Hepatocyte (in vitro differentiated cells): Measurements from ENCODE around the gene HES7. TPM values are rescaled to one million over a fixed set of nuclear protein-coding genes. Genes with fewer than 3 reads are reported as not detected.

Source experiments
- DNase-seq: peaks from one replicate; pipeline ENCODE4 v3.0.0-alpha.2; 2016; ENCODE audit warnings: low spot score
- H2AFZ ChIP-seq: fragments of 200-600 bp; sonication (generic); 2 replicates; pipeline ENCODE4 v1.6.0; 2016; ENCODE audit warnings: antibody characterized with exemption, mild to moderate bottlenecking
- H3K27ac ChIP-seq: fragments of 200-600 bp; sonication (generic); 2 replicates; pipeline ENCODE4 v1.5.1; 2016; ENCODE audit warnings: mild to moderate bottlenecking
- H3K27me3 ChIP-seq: fragments of 200-600 bp; sonication (generic); 2 replicates; pipeline ENCODE4 v1.6.1; 2016
- H3K36me3 ChIP-seq: fragments of 200-600 bp; sonication (generic); replicated peaks from 2 replicates; pipeline ENCODE4 v1.5.1; 2016; ENCODE audit warnings: low read depth; ENCODE audit not compliant: insufficient read depth
- H3K4me1 ChIP-seq: fragments of 200-600 bp; sonication (generic); 2 replicates; pipeline ENCODE4 v1.5.1; 2016; ENCODE audit warnings: mild to moderate bottlenecking, moderate library complexity; ENCODE audit not compliant: insufficient read depth
- H3K4me2 ChIP-seq: fragments of 200-600 bp; sonication (generic); 2 replicates; pipeline ENCODE4 v1.6.0; 2016
- H3K4me3 ChIP-seq: fragments of 200-600 bp; sonication (generic); 2 replicates; pipeline ENCODE4 v1.5.1; 2016; ENCODE audit warnings: mild to moderate bottlenecking
- H3K79me2 ChIP-seq: fragments of 200-600 bp; sonication (generic); 2 replicates; pipeline ENCODE4 v1.6.0; 2017; ENCODE audit warnings: mild to moderate bottlenecking
- H3K9me2 ChIP-seq: fragments of 200-600 bp; sonication (generic); replicated peaks from 2 replicates; pipeline ENCODE4 v1.6.0; 2017; ENCODE audit warnings: mild to moderate bottlenecking; ENCODE audit not compliant: insufficient read depth
- H3K9me3 ChIP-seq: fragments of 200-600 bp; sonication (generic); 2 replicates; pipeline ENCODE4 v1.5.1; 2016; ENCODE audit warnings: low read depth, mild to moderate bottlenecking
- H4K20me1 ChIP-seq: fragments of 200-600 bp; sonication (generic); 2 replicates; pipeline ENCODE4 v1.6.0; 2016; ENCODE audit warnings: mild to moderate bottlenecking; ENCODE audit not compliant: insufficient read depth, poor library complexity, severe bottlenecking
- EZH2 ChIP-seq: fragments of 200-600 bp; sonication (generic); IDR thresholded peaks from 2 replicates; pipeline ENCODE4 v1.6.1; 2016; ENCODE audit warnings: antibody characterized with exemption, mild to moderate bottlenecking, borderline replicate concordance
- EZH2phosphoT487 ChIP-seq: fragments of 200-600 bp; sonication (generic); IDR thresholded peaks from one replicate; pipeline ENCODE4 v1.6.1; 2018; ENCODE audit warnings: antibody characterized with exemption, mild to moderate bottlenecking, low read depth, moderate library complexity; ENCODE audit not compliant: unreplicated experiment, severe bottlenecking
- WGBS: methylation state at CpG from one replicate; pipeline ENCODE4 v1.1.6; 2016; ENCODE audit warnings: low lambda C conversion rate; ENCODE audit errors: missing lambda C conversion rate; 5-methylcytosine and 5-hydroxymethylcytosine counted together
- polyA plus RNA-seq: library from polyadenylated mRNA; unstranded; fragments of >200 nt; fragmentation: Nextera tagmentation; extraction: Ambion mirVana; gene quantifications from 2 replicates; pipeline ENCODE4 v1.2.1, GENCODE V29; 2016
- total RNA-seq: library from RNA; depleted of rRNA; stranded (reverse); fragments of >200 nt; gene quantifications from 2 replicates; pipeline ENCODE4 v1.2.3, GENCODE V29; 2014
- TF ChIP-seq, protein P1 (sequence below): fragments of 200-600 bp; sonication (generic); IDR thresholded peaks from 2 replicates; pipeline ENCODE4 v1.5.1; 2016; ENCODE audit warnings: antibody characterized with exemption, mild to moderate bottlenecking; ENCODE audit not compliant: poor library complexity

Gene HES7
- total and polyA plus RNA-seq, 2 experiments from 2014 or later: not detected

DNA sequence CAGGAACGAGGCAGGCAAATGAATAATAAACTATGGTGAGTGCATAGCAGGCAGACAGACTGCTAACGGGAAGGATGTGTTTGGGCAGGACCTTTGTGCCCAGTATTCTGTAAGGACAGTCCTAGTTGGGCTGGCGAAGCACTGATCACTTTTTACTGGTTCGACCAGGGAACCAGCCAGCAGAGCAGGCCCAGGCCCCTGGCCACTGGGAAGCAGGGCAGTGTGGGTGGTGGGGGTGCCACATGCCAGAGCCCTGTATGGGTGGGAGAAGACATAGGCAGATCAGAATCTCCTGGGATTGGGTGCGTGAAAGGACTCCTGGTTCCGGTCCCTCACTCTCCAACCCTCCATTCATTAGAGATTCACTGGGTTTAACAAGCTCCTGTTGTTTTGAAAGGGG lies 42.8 kb upstream of the HES7 start:
- H3K9me2 ChIP-seq: no peaks in the 10 kb centered on the region
- H3K4me1 ChIP-seq: peaks cover 16% of the 10 kb centered on the region
- WGBS: 94% methylated on average over 6 of the region's 6 CpGs
- no peak overlapping the region for H2AFZ ChIP-seq
- H3K4me2 ChIP-seq: no peak overlapping the region
- no peaks in the 10 kb centered on the region for H3K36me3 ChIP-seq
- TF ChIP-seq, protein P1, sequence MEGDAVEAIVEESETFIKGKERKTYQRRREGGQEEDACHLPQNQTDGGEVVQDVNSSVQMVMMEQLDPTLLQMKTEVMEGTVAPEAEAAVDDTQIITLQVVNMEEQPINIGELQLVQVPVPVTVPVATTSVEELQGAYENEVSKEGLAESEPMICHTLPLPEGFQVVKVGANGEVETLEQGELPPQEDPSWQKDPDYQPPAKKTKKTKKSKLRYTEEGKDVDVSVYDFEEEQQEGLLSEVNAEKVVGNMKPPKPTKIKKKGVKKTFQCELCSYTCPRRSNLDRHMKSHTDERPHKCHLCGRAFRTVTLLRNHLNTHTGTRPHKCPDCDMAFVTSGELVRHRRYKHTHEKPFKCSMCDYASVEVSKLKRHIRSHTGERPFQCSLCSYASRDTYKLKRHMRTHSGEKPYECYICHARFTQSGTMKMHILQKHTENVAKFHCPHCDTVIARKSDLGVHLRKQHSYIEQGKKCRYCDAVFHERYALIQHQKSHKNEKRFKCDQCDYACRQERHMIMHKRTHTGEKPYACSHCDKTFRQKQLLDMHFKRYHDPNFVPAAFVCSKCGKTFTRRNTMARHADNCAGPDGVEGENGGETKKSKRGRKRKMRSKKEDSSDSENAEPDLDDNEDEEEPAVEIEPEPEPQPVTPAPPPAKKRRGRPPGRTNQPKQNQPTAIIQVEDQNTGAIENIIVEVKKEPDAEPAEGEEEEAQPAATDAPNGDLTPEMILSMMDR: no peak
- no peak for TF ChIP-seq EZH2
- no peak for TF ChIP-seq EZH2phosphoT487
- no peak overlapping the region for H3K4me3 ChIP-seq
- no peak for DNase-seq
- no peaks in the 10 kb centered on the region for H3K27me3 ChIP-seq
- H3K9me3 ChIP-seq: no peaks in the 10 kb centered on the region
- no peak overlapping the region for H3K27ac ChIP-seq
- H4K20me1 ChIP-seq: peaks cover 4% of the 10 kb centered on the region
- peaks cover 18% of the 10 kb centered on the region for H3K79me2 ChIP-seq

DNA sequence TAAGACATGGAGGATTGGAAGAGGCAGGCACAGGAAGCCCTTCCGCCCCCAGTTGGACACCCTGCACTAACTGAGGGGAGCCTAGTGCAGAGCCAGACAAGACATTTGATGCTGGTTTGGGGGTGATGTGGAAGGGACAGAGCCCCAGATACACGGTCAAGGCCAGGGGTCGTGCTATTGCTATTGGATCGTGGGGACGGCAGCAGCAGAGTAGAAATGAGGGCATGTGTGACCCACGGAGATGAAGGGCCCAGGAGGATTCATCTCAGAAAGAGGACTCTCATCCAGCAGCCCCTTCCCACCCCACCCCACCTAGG lies 40.9 kb upstream of the HES7 start:
- Histone ChIP-seq H3K9me2 (no peaks in the 10 kb centered on the region), H4K20me1 (peaks cover 5% of the 10 kb centered on the region), H3K4me1 (peaks cover 25% of the 10 kb centered on the region), H3K27me3 (no peaks in the 10 kb centered on the region), H3K4me2 (peak overlapping the region; percentile 97), H3K9me3 (no peaks in the 10 kb centered on the region), H3K79me2 (peaks cover 27% of the 10 kb centered on the region), H3K36me3 (no peaks in the 10 kb centered on the region), H3K4me3 (no peak overlapping the region), H3K27ac (peak overlapping the region; percentile 100), H2AFZ (no peak overlapping the region)
- DNase-seq: no peak
- 79% methylated on average over 6 of the region's 6 CpGs for WGBS
- TF ChIP-seq EZH2: no peak
- TF ChIP-seq, protein P1: no peak
- no peak for TF ChIP-seq EZH2phosphoT487

DNA sequence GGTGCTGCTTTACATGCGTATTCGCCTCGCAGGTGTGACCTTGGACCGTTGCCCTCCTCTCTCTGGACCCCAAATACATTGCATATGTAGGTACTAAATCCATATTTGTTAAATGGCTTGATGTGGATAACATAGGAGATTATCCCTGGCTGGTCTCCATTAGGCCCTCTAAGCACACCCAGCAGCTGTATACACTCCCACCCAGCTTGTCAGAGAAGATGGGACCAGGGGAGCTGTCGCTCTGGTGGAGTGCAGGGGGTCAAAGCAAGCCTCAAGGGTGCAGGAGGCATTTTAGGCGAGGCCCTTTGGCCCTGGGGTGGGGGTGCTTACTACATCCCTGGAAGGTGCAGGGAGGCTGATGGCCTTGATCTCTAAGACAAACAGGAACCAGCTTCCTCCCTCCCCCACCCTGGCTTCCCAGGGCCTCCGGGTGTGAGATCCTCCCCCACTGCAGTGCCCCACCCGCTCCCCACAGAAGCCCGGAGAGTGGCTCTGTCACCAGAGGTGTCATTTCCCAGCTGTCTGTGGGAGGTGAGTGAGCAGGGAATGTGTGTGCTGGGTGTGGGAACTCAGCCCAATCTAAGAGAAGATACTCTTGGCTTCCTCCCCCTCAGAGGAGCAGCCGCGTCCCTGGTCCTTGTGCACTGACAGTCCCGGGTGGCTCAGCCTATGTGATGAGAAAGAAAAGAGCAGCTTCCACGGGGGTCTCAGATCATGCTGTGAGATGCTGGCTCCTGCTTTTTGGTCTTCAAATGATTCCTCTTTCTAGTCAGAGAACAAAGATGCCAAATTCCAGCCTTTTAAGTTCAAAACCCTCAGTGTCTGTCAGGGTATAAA lies 40.3 kb upstream of the HES7 start:
- 42% methylated on average over 10 of the region's 13 CpGs for WGBS
- peaks cover 25% of the 10 kb centered on the region for H3K4me1 ChIP-seq
- no peaks in the 10 kb centered on the region for H3K9me2 ChIP-seq
- no peaks in the 10 kb centered on the region for H3K36me3 ChIP-seq
- peak overlapping the region; percentile 95 for H2AFZ ChIP-seq
- DNase-seq: peak; percentile 75
- no peak overlapping the region for H3K4me3 ChIP-seq
- H3K27me3 ChIP-seq: no peaks in the 10 kb centered on the region
- peak overlapping the region; percentile 97 for H3K4me2 ChIP-seq
- H3K79me2 ChIP-seq: peaks cover 27% of the 10 kb centered on the region
- TF ChIP-seq EZH2 (no peak), EZH2phosphoT487 (no peak)
- TF ChIP-seq, protein P1: no peak
- no peaks in the 10 kb centered on the region for H3K9me3 ChIP-seq
- peaks cover 5% of the 10 kb centered on the region for H4K20me1 ChIP-seq
- peak overlapping the region; percentile 100 for H3K27ac ChIP-seq
